ENCODE measurements around the gene HDGFL2. TPM values are rescaled to one million over a fixed set of nuclear protein-coding genes. Genes with fewer than 3 reads are reported as not detected.

HDGFL2 gene
- total and polyA plus RNA-seq, 7 donors, result 32.3 to 56.4 (median 44.6) TPM

DNA sequence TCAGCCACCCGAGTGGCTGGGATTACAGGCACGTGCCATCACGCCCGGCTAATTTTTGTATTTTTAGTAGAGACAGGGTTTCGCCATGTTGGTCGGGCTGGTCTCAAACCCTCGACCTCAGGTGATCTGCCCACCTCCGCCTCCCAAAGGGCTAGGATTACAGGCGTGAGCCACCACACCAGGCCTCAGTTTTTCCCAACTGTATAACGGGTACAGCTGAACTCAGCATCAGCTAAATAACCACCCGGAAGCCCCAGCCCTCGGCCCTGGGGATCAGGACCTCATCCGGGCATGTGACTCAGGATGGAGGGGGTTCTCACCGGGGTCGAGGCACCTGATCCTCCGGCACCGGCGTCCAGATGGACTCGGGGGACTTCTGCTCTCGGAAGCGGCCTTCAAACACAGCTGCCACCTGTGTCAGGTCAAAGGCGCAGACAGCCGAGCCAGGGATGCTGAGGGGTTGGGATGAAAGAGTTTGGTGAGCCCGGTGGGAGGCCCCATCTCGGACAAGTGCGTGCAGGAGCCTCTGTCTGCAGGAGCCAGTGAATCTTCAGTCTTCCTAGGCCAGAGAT lies 78.5 kb downstream of the HDGFL2 start:
- Histone ChIP-seq H3K27me3 (ENCODE audit: insufficient read depth in 3 of 3, low read length in 2 of 3) (no peaks in the 10 kb centered on the region), H3K4me1 (no peaks in the 10 kb centered on the region), H3K9me3 (no peaks in the 10 kb centered on the region), H3K4me3 (no peak overlapping the region), H3K27ac (no peak overlapping the region), H3K36me3 (ENCODE audit: insufficient read depth in 1 of 2, low read depth in 1 of 2) (peaks cover 0 to 9% of the 10 kb centered on the region in 2 donors)
- intact Hi-C loops (cut with DNase I), result no loop called here
- ATAC-seq (no peak), DNase-seq (no peak)
- TF ChIP-seq CTCF (IDR thresholded peaks at IDR 0.05), result no peak
- WGBS, 3 donors, result 87 to 90% (median 87%) methylated on average over 26 of the region's 26 CpGs

Other genes with a start within 250 kb of the HDGFL2 start
- under 1 TPM; 0.48 to 0.64 (median 0.58) TPM for gene EBI3, start 242.8 kb upstream of the HDGFL2 start, total RNA-seq
- under 1 TPM; 0.19 to 0.77 (median 0.27) TPM for gene EBI3, start 242.8 kb upstream of the HDGFL2 start, polyA plus RNA-seq
- 10 to 100 TPM; 11.7 to 21.6 (median 14.5) TPM for gene YJU2, start 225.2 kb upstream of the HDGFL2 start, total RNA-seq
- gene YJU2, start 225.2 kb upstream of the HDGFL2 start, polyA plus RNA-seq, result 10 to 100 TPM; 17.7 to 39.9 (median 27.4) TPM
- gene SHD, start 193.0 kb upstream of the HDGFL2 start, total RNA-seq, result 1 to 10 TPM in 1 of 4 donors, under 1 TPM in 2, not detected in 1; 0.42 to 1.6 (median 0.61) TPM
- 1 to 10 TPM in 1 of 3 donors, under 1 TPM in 2; 0.04 to 2.1 (median 0.08) TPM for gene SHD, start 193.0 kb upstream of the HDGFL2 start, polyA plus RNA-seq
- under 1 TPM in 1 of 4 donors, not detected in 3; 0.20 TPM for gene TMIGD2, start 169.9 kb upstream of the HDGFL2 start, total RNA-seq
- under 1 TPM in 2 of 3 donors, not detected in 1; 0.10 to 0.18 TPM for gene TMIGD2, start 169.9 kb upstream of the HDGFL2 start, polyA plus RNA-seq
- gene FSD1, start 167.7 kb upstream of the HDGFL2 start, total RNA-seq, result not detected
- gene FSD1, start 167.7 kb upstream of the HDGFL2 start, polyA plus RNA-seq, result under 1 TPM in 1 of 3 donors, not detected in 2; 0.08 TPM
- 1 to 10 TPM in 2 of 4 donors, under 1 TPM in 2; 0.60 to 3.7 (median 1.2) TPM for gene STAP2, start 133.5 kb upstream of the HDGFL2 start, total RNA-seq
- gene STAP2, start 133.5 kb upstream of the HDGFL2 start, polyA plus RNA-seq, result 1 to 10 TPM in 1 of 3 donors, under 1 TPM in 2; 0.31 to 1.2 (median 0.53) TPM
- 10 to 100 TPM; 10.3 to 16.4 (median 13.2) TPM for gene MPND, start 128.7 kb upstream of the HDGFL2 start, total RNA-seq
- gene MPND, start 128.7 kb upstream of the HDGFL2 start, polyA plus RNA-seq, result 10 to 100 TPM in 1 of 3 donors, 1 to 10 TPM in 2; 7.4 to 12.4 (median 9.7) TPM
- gene SH3GL1, start 71.8 kb upstream of the HDGFL2 start, total RNA-seq, result 10 to 100 TPM; 16.0 to 26.6 (median 21.6) TPM
- gene SH3GL1, start 71.8 kb upstream of the HDGFL2 start, polyA plus RNA-seq, result 10 to 100 TPM; 18.2 to 85.6 (median 27.1) TPM
- 10 to 100 TPM in 1 of 4 donors, 1 to 10 TPM in 3; 5.6 to 10.3 (median 7.7) TPM for gene CHAF1A, start 69.7 kb upstream of the HDGFL2 start, total RNA-seq
- gene CHAF1A, start 69.7 kb upstream of the HDGFL2 start, polyA plus RNA-seq, result 10 to 100 TPM in 1 of 3 donors, 1 to 10 TPM in 2; 5.9 to 12.8 (median 6.4) TPM
- 100 to 1,000 TPM; 120 to 170 (median 132) TPM for gene UBXN6, start 14.5 kb upstream of the HDGFL2 start, total RNA-seq
- 100 to 1,000 TPM; 110 to 274 (median 191) TPM for gene UBXN6, start 14.5 kb upstream of the HDGFL2 start, polyA plus RNA-seq
- gene PLIN4, start 46.2 kb downstream of the HDGFL2 start, total RNA-seq, result 100 to 1,000 TPM; 115 to 309 (median 183) TPM
- gene PLIN4, start 46.2 kb downstream of the HDGFL2 start, polyA plus RNA-seq, result 10 to 100 TPM; 29.0 to 97.8 (median 50.4) TPM
- gene PLIN5, start 62.9 kb downstream of the HDGFL2 start, total RNA-seq, result 100 to 1,000 TPM in 2 of 4 donors, 10 to 100 TPM in 2; 61.7 to 143 (median 118) TPM
- 10 to 100 TPM; 14.5 to 96.8 (median 22.8) TPM for gene PLIN5, start 62.9 kb downstream of the HDGFL2 start, polyA plus RNA-seq
- gene LRG1, start 67.7 kb downstream of the HDGFL2 start, total RNA-seq, result 1 to 10 TPM in 1 of 4 donors, under 1 TPM in 2, not detected in 1; 0.42 to 1.8 (median 0.53) TPM
- gene LRG1, start 67.7 kb downstream of the HDGFL2 start, polyA plus RNA-seq, result under 1 TPM; 0.09 to 0.42 (median 0.15) TPM
- 10 to 100 TPM in 2 of 4 donors, 1 to 10 TPM in 2; 6.2 to 11.7 (median 10.0) TPM for gene SEMA6B, start 87.4 kb downstream of the HDGFL2 start, total RNA-seq
- 1 to 10 TPM; 2.3 to 7.1 (median 5.6) TPM for gene SEMA6B, start 87.4 kb downstream of the HDGFL2 start, polyA plus RNA-seq
- 1 to 10 TPM; 3.1 to 5.1 (median 3.8) TPM for gene TNFAIP8L1, start 167.2 kb downstream of the HDGFL2 start, total RNA-seq
- 1 to 10 TPM; 2.4 to 3.5 (median 2.8) TPM for gene TNFAIP8L1, start 167.2 kb downstream of the HDGFL2 start, polyA plus RNA-seq
- 10 to 100 TPM; 11.4 to 24.0 (median 19.1) TPM for gene MYDGF, start 198.0 kb downstream of the HDGFL2 start, total RNA-seq
- 100 to 1,000 TPM in 1 of 3 donors, 10 to 100 TPM in 2; 23.9 to 164 (median 40.0) TPM for gene MYDGF, start 198.0 kb downstream of the HDGFL2 start, polyA plus RNA-seq